A549 (cell line): ENCODE measurements around the gene TRMU. TPM values are rescaled to one million over a fixed set of nuclear protein-coding genes. Genes with fewer than 3 reads are reported as not detected.

Experiments used
- ATAC-seq, 2 experiments: fragments of 200-7000 bp in 1 of 2; fragments of >200 bp in 1 of 2; cut with Nextera tagmentation in 1 of 2; cut with Tn5 transposase in 1 of 2; 3 replicates each; pipeline versions ENCODE4 v1.8.0 to v1.9.1; 2018 to 2020; ENCODE audit warnings: mild to moderate bottlenecking in 1 of 2, moderate library complexity in 1 of 2
- CTCF ChIA-PET: fragments of 300-600 bp; sonication (Branson Sonifier 250); formaldehyde crosslinking; extraction: SDS; loops from one replicate; lab custom pipeline; 2021; ENCODE audit warnings: antibody characterized with exemption, inconsistent platforms; lab: Yijun Ruan, JAX
- POLR2A ChIA-PET: fragments of 350-600 bp; formaldehyde crosslinking; extraction: SDS; loops from one replicate; lab custom pipeline; 2021; ENCODE audit warnings: antibody characterized with exemption, inconsistent platforms; lab: Yijun Ruan, JAX
- DNase-seq, 2 experiments: peaks; one replicate each; pipeline versions ENCODE4 v3.0.0 to v3.0.0-alpha.2; 2011 to 2016; ENCODE audit warnings: low read depth in 1 of 2, low spot score in 1 of 2
- FAIRE-seq: peaks from 2 replicates; lab custom pipeline; 2011; peaks lifted over from hg19 to GRCh38; lab: Jason Lieb, UNC
- H3K27ac ChIP-seq, 2 experiments: fragments of >200 bp; sonication (Bioruptor Twin); formaldehyde crosslinking; 3 replicates each; pipeline ENCODE4 v1.5.1; 2016 to 2017
- H3K4me1 ChIP-seq: fragments of >200 bp; sonication (Bioruptor Twin); formaldehyde crosslinking; 3 replicates; pipeline ENCODE4 v1.6.1; 2016
- H3K4me2 ChIP-seq: fragments of >200 bp; sonication (Bioruptor Twin); formaldehyde crosslinking; 3 replicates; pipeline ENCODE4 v1.6.1; 2016
- H3K4me3 ChIP-seq: fragments of >200 bp; sonication (Bioruptor Twin); formaldehyde crosslinking; 3 replicates; pipeline ENCODE4 v1.5.1; 2016
- H3K9me3 ChIP-seq: fragments of >200 bp; sonication (Bioruptor Twin); formaldehyde crosslinking; 3 replicates; pipeline ENCODE4 v1.6.1; 2016
- ATOH8 ChIP-seq: fragments of 250-450 bp; sonication (Bioruptor Pico); IDR thresholded peaks from 2 replicates; pipeline ENCODE4 v1.5.0; 2020; ENCODE audit warnings: low read depth, mild to moderate bottlenecking, moderate library complexity
- BCL3 ChIP-seq: fragments of >200 bp; sonication (Bioruptor Twin); formaldehyde crosslinking; IDR thresholded peaks from 3 replicates; pipeline ENCODE4 v1.6.1; 2016
- CBX8 ChIP-seq: fragments of 200-600 bp; sonication (generic); IDR thresholded peaks from 2 replicates; pipeline ENCODE4 v1.6.1; 2016
- CEBPB ChIP-seq, 2 experiments: fragments of >200 bp in 1 of 2; sonication (Bioruptor Twin) in 1 of 2; formaldehyde crosslinking in 1 of 2; IDR thresholded peaks; 2 replicates each; pipeline ENCODE4 v1.6.1; 2012 to 2016
- CHD4 ChIP-seq: fragments of 200-600 bp; sonication (generic); IDR thresholded peaks from 2 replicates; pipeline ENCODE4 v1.6.1; 2016; ENCODE audit warnings: antibody characterized with exemption, mild to moderate bottlenecking, borderline replicate concordance
- FOSB ChIP-seq: fragments of 250-450 bp; sonication (Bioruptor Pico); IDR thresholded peaks from 2 replicates; pipeline ENCODE4 v1.5.0; 2020; ENCODE audit warnings: mild to moderate bottlenecking, moderate library complexity
- FOSL2 ChIP-seq, 2 experiments: fragments of 450-650 bp in 1 of 2; fragments of >200 bp in 1 of 2; sonication (Bioruptor Twin) in 1 of 2; formaldehyde crosslinking; IDR thresholded peaks; 2 replicates each; pipeline versions ENCODE4 v1.5.0 to v1.6.1; 2016 to 2020; ENCODE audit warnings: mild to moderate bottlenecking in 1 of 2, moderate library complexity in 1 of 2
- JUN ChIP-seq, 2 experiments: fragments of >200 bp; sonication (Bioruptor Twin); formaldehyde crosslinking; IDR thresholded peaks; 2 replicates in 1 of 2; 3 replicates in 1 of 2; pipeline ENCODE4 v1.6.1; 2016 to 2017
- JUNB ChIP-seq: fragments of >200 bp; sonication (Bioruptor Twin); formaldehyde crosslinking; IDR thresholded peaks from 2 replicates; pipeline ENCODE4 v1.6.1; 2016
- KDM1A ChIP-seq: fragments of 200-600 bp; sonication (generic); IDR thresholded peaks from 2 replicates; pipeline ENCODE4 v1.6.1; 2016; ENCODE audit warnings: low read depth, mild to moderate bottlenecking
- MAX ChIP-seq: IDR thresholded peaks from 2 replicates; pipeline ENCODE4 v1.6.1; 2012
- MYC ChIP-seq: IDR thresholded peaks from 2 replicates; pipeline ENCODE4 v1.6.1; 2012; ENCODE audit warnings: mild to moderate bottlenecking, inconsistent platforms, low read length, improper control_type of control experiment, borderline replicate concordance
- NPAS2 ChIP-seq: fragments of 250-450 bp; sonication (Bioruptor Pico); IDR thresholded peaks from 2 replicates; pipeline ENCODE4 v1.8.0; 2022; ENCODE audit warnings: mild to moderate bottlenecking, moderate library complexity, borderline replicate concordance
- PBX3 ChIP-seq: IDR thresholded peaks from 2 replicates; pipeline ENCODE4 v1.6.1; 2012
- RFX5 ChIP-seq: fragments of 450-650 bp; IDR thresholded peaks from 2 replicates; pipeline ENCODE4 v1.7.1; 2014; ENCODE audit warnings: antibody characterized with exemption, mild to moderate bottlenecking, moderate library complexity
- ZSCAN20 ChIP-seq: fragments of 250-450 bp; sonication (Bioruptor Pico); IDR thresholded peaks from 2 replicates; pipeline ENCODE4 v1.8.0; 2022; ENCODE audit warnings: mild to moderate bottlenecking, moderate library complexity
- WGBS: methylation state at CpG from one replicate; pipeline ENCODE4 v1.1.6; 2017; ENCODE audit errors: missing lambda C conversion rate; 5-methylcytosine and 5-hydroxymethylcytosine counted together
- polyA plus RNA-seq, 4 experiments: library from polyadenylated mRNA; depleted of rRNA in 3 of 4; stranded (reverse); fragments of >200 nt; fragmentation: RNase III in 1 of 4; extraction: RNeasy Plus Mini Kit Qiagen cat#74134 plus additional on column Dnase treatment in 1 of 4; gene quantifications; 2 replicates in 3 of 4; 3 replicates in 1 of 4; pipeline ENCODE4 v1.2.3, GENCODE V29; 2011 to 2017
- TF ChIP-seq, protein P1 (sequence below): fragments of 450-650 bp; IDR thresholded peaks from 2 replicates; pipeline ENCODE4 v1.6.1; 2014; ENCODE audit warnings: antibody characterized with exemption

TRMU gene
- polyA plus RNA-seq, 2 of the 4 experiments (the other 2 are of a cell fraction), result 33.4 to 44.1 TPM

GRCh38 chr22:46351767-46352166 lies 16.3 kb downstream of the TRMU start:
- Histone ChIP-seq H3K4me2 (no peak overlapping the region), H3K27ac (no peak overlapping the region), H3K4me3 (no peak overlapping the region), H3K9me3 (no peaks in the 10 kb centered on the region), H3K4me1 (peaks cover 14% of the 10 kb centered on the region)
- DNase-seq (no peak), FAIRE-seq (no peak), ATAC-seq (no peak)
- TF ChIP-seq CHD4, result no peak
- TF ChIP-seq NPAS2 (CRISPR knock-in tag), result no peak
- no peak for TF ChIP-seq MAX
- no peak for TF ChIP-seq ZSCAN20 (CRISPR knock-in tag)
- TF ChIP-seq BCL3, result no peak
- TF ChIP-seq MYC, result no peak
- no peak for TF ChIP-seq FOSB
- TF ChIP-seq RFX5, result no peak
- TF ChIP-seq CEBPB (IDR thresholded peaks at IDR 0.05), result no peak
- TF ChIP-seq KDM1A, result no peak
- TF ChIP-seq CBX8, result no peak
- no peak for TF ChIP-seq ATOH8 (CRISPR knock-in tag)
- ChIA-PET CTCF (interaction anchor here (2.1 to 11.9 kb wide), 2 partner anchors 15 to 187 kb away, joined by 15 to 184 read pairs; partner anchors contain the start of gene CELSR1), POLR2A (no interaction called here)
- WGBS, result 93% methylated on average over 7 of the region's 23 CpGs

DNA sequence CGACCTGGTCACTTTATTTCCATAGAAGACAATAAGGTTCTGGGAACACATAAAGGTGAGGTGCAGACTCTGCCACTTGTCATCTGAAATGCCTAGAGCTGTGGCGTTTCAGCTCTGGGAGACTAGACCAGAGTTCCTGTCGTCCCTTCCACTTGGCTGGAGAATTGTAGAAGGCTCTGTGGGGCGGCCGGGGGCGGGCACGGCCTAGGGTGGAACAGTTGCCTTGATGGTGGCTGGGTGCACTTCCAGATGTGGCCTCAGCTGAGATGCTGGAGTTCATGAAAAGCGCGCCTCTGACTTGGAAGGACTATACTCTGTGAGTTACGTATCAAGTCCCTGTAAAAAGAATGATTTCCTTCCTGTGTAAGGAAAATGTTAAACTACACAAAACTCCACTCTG lies 16.8 kb downstream of the TRMU start:
- no peak for ATAC-seq
- no peak for FAIRE-seq
- TF ChIP-seq PBX3, result no peak
- TF ChIP-seq, protein P1, sequence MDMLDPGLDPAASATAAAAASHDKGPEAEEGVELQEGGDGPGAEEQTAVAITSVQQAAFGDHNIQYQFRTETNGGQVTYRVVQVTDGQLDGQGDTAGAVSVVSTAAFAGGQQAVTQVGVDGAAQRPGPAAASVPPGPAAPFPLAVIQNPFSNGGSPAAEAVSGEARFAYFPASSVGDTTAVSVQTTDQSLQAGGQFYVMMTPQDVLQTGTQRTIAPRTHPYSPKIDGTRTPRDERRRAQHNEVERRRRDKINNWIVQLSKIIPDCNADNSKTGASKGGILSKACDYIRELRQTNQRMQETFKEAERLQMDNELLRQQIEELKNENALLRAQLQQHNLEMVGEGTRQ, result no peak
- DNase-seq, result no peak
- Histone ChIP-seq H3K4me3 (no peak overlapping the region), H3K4me1 (peaks cover 14% of the 10 kb centered on the region), H3K4me2 (no peak overlapping the region), H3K9me3 (no peaks in the 10 kb centered on the region), H3K27ac (no peak overlapping the region)
- ChIA-PET POLR2A (no interaction called here), CTCF (interaction anchor here (2.1 to 11.9 kb wide), 2 partner anchors 15 to 186 kb away, joined by 15 to 184 read pairs; partner anchors contain the start of gene CELSR1)
- WGBS, result 93% methylated on average over 10 of the region's 10 CpGs

- 83% methylated on average over 17 of the region's 20 CpGs for WGBS
- Histone ChIP-seq H3K9me3 (no peaks in the 10 kb centered on the region), H3K4me3 (no peak overlapping the region), H3K4me2 (no peak overlapping the region), H3K4me1 (peaks cover 14% of the 10 kb centered on the region), H3K27ac (peak overlapping the region; percentile 27 to 65; a peak in 3 of 6 replicates)
- ATAC-seq (peak in 1 of 2 experiments; percentile 28; a peak in 2 of 6 replicates), FAIRE-seq (no peak), DNase-seq (peak; percentile 32 to 42)
- ChIA-PET POLR2A (no interaction called here), CTCF (interaction anchor here (2.1 to 11.9 kb wide), 2 partner anchors 14 to 186 kb away, joined by 15 to 184 read pairs; partner anchors contain the start of gene CELSR1)
- TF ChIP-seq MAX (0 out of 2 replicates have a peak, but pooled peaks have one; percentile 40), ATOH8 (CRISPR knock-in tag) (no peak), RFX5 (no peak), JUNB (no peak), FOSL2 (IDR thresholded peaks at IDR 0.05) (no peak), FOSL2 (CRISPR knock-in tag; IDR thresholded peaks at IDR 0.05) (peak; percentile 61; the same call in 1 of the 2 replicates), JUN (IDR thresholded peaks at IDR 0.05) (no peak; a peak in 1 of 5 replicates)
- TF ChIP-seq, protein P1, result 0 out of 2 replicates have a peak, but pooled peaks have one; percentile 13
Measured at GRCh38 chr22:46352691-46353386, 17.3 kb downstream of the TRMU start.
